Stimulated activated CD8-positive, alpha-beta memory T cell treated with anti-CD3 and anti-CD28 coated beads, Interleukin-12 subunit alpha, Interleukin-12 subunit beta, amount 100 ng/mL, for 4 hours (primary cell): ENCODE results near the gene NPPA.
"Not testable (repeated sequence)": the region's sequence is repeated elsewhere in the genome, so short reads cannot be mapped to it uniquely, and the experiment has no call there.

ENCODE experiments used
- DNase-seq: peaks from one replicate; pipeline ENCODE4 v3.0.0-alpha.2; 2020; ENCODE audit warnings: low read depth

Gene NPPA

GRCh38 chr1:11807133-11807532, 40.5 kb downstream of the NPPA start:
- no peak for DNase-seq

- DNase-seq, result no peak
Measured at GRCh38 chr1:11806307-11806936, 41.2 kb downstream of the NPPA start.

- DNase-seq, result peak; percentile 95
Measured at GRCh38 chr1:11805422-11806306, 41.9 kb downstream of the NPPA start, which contains the start of the genes CLCN6 and MTHFR. TSS of gene CLCN6 (plus strand) at chr1:11806191. CDS start at chr1:11806263, 72 bp downstream. TSS of gene MTHFR (minus strand) at chr1:11805964. CDS start at chr1:11803116, 2,848 bp downstream.

GRCh38 chr1:11804666-11805421, 42.7 kb downstream of the NPPA start:
- no peak for DNase-seq

GRCh38 chr1:11803924-11804665, 43.5 kb downstream of the NPPA start:
- not testable (repeated sequence) for DNase-seq

- peak; percentile 58 for DNase-seq
Measured at GRCh38 chr1:11802973-11803885, 44.4 kb downstream of the NPPA start.

GRCh38 chr1:11802616-11802972, 45.0 kb downstream of the NPPA start:
- no peak for DNase-seq

- no peak for DNase-seq
Measured at GRCh38 chr1:11800756-11801433, 46.7 kb downstream of the NPPA start.

- no peak for DNase-seq
Measured at GRCh38 chr1:11800391-11800755, 47.2 kb downstream of the NPPA start.

- no peak for DNase-seq
Measured at GRCh38 chr1:11799896-11800295, 47.7 kb downstream of the NPPA start.

- no peak for DNase-seq
Measured at GRCh38 chr1:11799099-11799498, 48.5 kb downstream of the NPPA start.

- no peak for DNase-seq
Measured at GRCh38 chr1:11797525-11798216, 49.9 kb downstream of the NPPA start.

- DNase-seq, result no peak
Measured at GRCh38 chr1:11796036-11796828, 51.4 kb downstream of the NPPA start.
